ENCODE data around the gene MCOLN1.

The MCOLN1 gene

DNA sequence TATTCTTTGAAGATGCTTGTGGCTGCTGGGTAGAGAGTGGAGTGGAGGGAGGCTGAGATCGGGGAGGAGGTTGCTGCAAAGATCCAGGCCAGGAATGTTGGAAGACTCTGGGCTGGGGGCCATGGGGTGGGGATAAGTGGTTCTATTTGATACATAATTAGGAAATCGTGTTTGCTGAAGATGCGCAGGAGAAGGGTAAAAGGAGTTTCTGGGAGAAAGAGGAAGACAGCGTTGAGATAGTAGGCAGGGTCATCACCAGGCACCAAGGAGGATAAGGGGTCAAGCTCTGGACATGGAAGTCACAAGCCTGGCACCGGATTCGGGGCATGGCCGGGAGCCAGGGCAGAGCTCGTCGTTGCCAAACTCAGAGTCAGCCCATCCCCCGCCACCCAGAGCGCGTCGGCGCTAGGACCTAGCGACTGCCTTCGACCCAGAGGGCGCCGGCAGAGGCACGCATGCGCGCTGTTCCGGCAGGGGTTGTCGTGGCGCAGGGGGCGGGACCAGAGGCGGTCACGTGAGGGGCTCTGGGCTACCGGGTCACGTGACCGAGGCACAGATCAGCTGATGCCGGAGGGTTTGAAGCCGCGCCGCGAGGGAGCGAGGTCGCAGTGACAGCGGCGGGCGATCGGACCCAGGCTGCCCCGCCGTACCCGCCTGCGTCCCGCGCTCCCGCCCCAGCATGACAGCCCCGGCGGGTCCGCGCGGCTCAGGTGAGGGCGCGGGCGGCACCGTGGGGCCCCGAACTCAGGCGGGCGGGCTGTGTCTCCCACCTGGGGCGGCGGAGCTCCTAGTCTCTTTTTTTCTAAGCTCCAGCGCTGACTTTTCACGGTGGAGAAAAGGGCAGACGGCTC is at the start of gene MCOLN1:
Gene MCOLN1 (plus strand): TSS at position 553 of the 851 bp plus-strand sequence. CDS start 127 bp downstream, at position 680.
- DNase-seq (ENCODE audit: low read depth), result peak; percentile 97
- TF ChIP-seq CTCF (IDR thresholded peaks at IDR 0.05; ENCODE audit: low read depth, low read length) (no peak), MYC (IDR thresholded peaks at IDR 0.05; ENCODE audit: low read depth, low read length) (peak; percentile 61), POLR2A (IDR thresholded peaks at IDR 0.05; ENCODE audit: extremely low read depth, insufficient read length) (peak; percentile 44)
- TF ChIP-seq, protein P1, sequence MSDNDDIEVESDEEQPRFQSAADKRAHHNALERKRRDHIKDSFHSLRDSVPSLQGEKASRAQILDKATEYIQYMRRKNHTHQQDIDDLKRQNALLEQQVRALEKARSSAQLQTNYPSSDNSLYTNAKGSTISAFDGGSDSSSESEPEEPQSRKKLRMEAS (IDR thresholded peaks at IDR 0.05; ENCODE audit: low read depth, low read length), result peak; percentile 99
- H3K4me3 ChIP-seq (ENCODE audit: low read depth, low read length), result peak within 1 kb of the TSS; percentile 61

GRCh38 chr19:7475665-7476064 is 46.8 kb upstream of the MCOLN1 start:
- no peak for DNase-seq (ENCODE audit: low read depth)
- no peak overlapping the region for H3K4me3 ChIP-seq (ENCODE audit: low read depth, low read length)
- TF ChIP-seq MYC (IDR thresholded peaks at IDR 0.05; ENCODE audit: low read depth, low read length), result no peak
- TF ChIP-seq, protein P1 (IDR thresholded peaks at IDR 0.05; ENCODE audit: low read depth, low read length), result no peak
- no peak for TF ChIP-seq CTCF (IDR thresholded peaks at IDR 0.05; ENCODE audit: low read depth, low read length)
- TF ChIP-seq POLR2A (IDR thresholded peaks at IDR 0.05; ENCODE audit: extremely low read depth, insufficient read length), result no peak

DNA sequence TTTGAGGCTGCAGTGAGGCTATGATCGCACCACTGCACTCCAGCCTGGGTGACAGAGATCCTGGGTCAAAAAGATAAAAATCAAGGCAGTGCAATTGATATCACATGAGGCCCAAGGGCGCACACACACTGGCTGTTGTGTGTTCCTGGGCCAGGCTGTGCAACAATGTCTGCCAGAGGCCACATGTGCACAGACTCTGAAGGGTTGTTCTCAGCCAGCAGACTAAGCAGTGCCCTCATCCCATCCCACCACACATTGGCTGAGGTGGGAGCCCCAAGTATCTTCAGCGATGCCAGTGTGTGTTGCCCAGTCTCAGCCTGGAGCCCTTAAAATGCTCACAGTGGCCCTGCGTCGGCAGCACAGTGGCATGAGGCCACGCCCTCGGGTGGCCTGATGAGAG is 46.2 kb upstream of the MCOLN1 start:
- H3K4me3 ChIP-seq (ENCODE audit: low read depth, low read length), result no peak overlapping the region
- TF ChIP-seq POLR2A (IDR thresholded peaks at IDR 0.05; ENCODE audit: extremely low read depth, insufficient read length), result no peak
- no peak for TF ChIP-seq MYC (IDR thresholded peaks at IDR 0.05; ENCODE audit: low read depth, low read length)
- TF ChIP-seq CTCF (IDR thresholded peaks at IDR 0.05; ENCODE audit: low read depth, low read length), result no peak
- TF ChIP-seq, protein P1 (IDR thresholded peaks at IDR 0.05; ENCODE audit: low read depth, low read length), result no peak
- no peak for DNase-seq (ENCODE audit: low read depth)

- no peak for DNase-seq (ENCODE audit: low read depth)
- H3K4me3 ChIP-seq (ENCODE audit: low read depth, low read length), result no peak overlapping the region
- TF ChIP-seq, protein P1 (IDR thresholded peaks at IDR 0.05; ENCODE audit: low read depth, low read length), result no peak
- TF ChIP-seq POLR2A (IDR thresholded peaks at IDR 0.05; ENCODE audit: extremely low read depth, insufficient read length), result no peak
Observed at GRCh38 chr19:7476777-7477494, 45.5 kb upstream of the MCOLN1 start.

DNA sequence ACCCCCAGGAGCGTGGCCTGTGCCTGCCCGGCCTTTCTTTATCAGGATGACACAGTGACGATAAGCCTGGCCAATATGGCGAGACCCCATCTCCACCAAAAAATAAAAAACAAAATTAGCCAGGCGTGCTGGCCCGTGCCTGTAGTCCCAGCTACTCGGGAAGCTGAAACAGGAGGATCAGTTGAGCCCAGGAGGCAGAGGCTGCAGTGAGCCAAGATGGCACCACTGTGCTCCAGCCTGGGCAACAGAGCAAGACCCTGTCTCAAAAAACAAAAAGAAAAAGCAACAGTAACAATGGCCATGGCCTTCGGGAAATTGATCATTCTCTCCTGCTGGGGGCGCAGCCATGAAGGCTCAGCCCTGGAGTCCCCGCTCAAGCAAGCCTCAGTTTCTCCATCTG is 44.7 kb upstream of the MCOLN1 start:
- no peak for TF ChIP-seq MYC (IDR thresholded peaks at IDR 0.05; ENCODE audit: low read depth, low read length)
- no peak for TF ChIP-seq POLR2A (IDR thresholded peaks at IDR 0.05; ENCODE audit: extremely low read depth, insufficient read length)
- no peak for TF ChIP-seq CTCF (IDR thresholded peaks at IDR 0.05; ENCODE audit: low read depth, low read length)
- TF ChIP-seq, protein P1 (IDR thresholded peaks at IDR 0.05; ENCODE audit: low read depth, low read length), result no peak
- H3K4me3 ChIP-seq (ENCODE audit: low read depth, low read length), result no peak overlapping the region
- no peak for DNase-seq (ENCODE audit: low read depth)
